Measurements from ENCODE around the gene NMB.

DNA sequence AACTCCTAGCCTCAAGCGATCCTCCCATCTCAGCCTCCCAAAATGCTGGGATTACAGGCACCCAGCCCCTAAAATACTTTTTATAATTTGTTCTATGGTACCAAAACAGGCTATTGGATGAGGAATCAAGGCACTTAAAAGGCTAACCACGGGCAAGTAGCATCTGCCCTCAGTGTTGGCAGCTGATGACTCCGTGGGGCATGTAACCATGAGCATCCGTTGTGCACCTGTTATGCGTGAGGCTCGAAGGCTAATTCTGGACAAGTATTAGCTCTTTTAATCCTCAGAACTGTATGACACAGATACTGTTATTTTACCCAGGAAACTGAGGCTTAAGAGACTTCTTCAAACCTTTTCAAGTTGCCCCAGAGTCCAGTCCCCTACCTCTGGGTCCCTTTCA, 14.2 kb downstream of the NMB start:
- TF ChIP-seq, protein P1, sequence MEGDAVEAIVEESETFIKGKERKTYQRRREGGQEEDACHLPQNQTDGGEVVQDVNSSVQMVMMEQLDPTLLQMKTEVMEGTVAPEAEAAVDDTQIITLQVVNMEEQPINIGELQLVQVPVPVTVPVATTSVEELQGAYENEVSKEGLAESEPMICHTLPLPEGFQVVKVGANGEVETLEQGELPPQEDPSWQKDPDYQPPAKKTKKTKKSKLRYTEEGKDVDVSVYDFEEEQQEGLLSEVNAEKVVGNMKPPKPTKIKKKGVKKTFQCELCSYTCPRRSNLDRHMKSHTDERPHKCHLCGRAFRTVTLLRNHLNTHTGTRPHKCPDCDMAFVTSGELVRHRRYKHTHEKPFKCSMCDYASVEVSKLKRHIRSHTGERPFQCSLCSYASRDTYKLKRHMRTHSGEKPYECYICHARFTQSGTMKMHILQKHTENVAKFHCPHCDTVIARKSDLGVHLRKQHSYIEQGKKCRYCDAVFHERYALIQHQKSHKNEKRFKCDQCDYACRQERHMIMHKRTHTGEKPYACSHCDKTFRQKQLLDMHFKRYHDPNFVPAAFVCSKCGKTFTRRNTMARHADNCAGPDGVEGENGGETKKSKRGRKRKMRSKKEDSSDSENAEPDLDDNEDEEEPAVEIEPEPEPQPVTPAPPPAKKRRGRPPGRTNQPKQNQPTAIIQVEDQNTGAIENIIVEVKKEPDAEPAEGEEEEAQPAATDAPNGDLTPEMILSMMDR (IDR thresholded peaks at IDR 0.05): no peak
- TF ChIP-seq POLR2AphosphoS5 (IDR thresholded peaks at IDR 0.05; ENCODE audit: insufficient read depth in 1 of 2, low read depth in 1 of 2) (no peak), POLR2A (IDR thresholded peaks at IDR 0.05) (no peak)
